Measurements from ENCODE around the gene COG8.

COG8 gene

DNA sequence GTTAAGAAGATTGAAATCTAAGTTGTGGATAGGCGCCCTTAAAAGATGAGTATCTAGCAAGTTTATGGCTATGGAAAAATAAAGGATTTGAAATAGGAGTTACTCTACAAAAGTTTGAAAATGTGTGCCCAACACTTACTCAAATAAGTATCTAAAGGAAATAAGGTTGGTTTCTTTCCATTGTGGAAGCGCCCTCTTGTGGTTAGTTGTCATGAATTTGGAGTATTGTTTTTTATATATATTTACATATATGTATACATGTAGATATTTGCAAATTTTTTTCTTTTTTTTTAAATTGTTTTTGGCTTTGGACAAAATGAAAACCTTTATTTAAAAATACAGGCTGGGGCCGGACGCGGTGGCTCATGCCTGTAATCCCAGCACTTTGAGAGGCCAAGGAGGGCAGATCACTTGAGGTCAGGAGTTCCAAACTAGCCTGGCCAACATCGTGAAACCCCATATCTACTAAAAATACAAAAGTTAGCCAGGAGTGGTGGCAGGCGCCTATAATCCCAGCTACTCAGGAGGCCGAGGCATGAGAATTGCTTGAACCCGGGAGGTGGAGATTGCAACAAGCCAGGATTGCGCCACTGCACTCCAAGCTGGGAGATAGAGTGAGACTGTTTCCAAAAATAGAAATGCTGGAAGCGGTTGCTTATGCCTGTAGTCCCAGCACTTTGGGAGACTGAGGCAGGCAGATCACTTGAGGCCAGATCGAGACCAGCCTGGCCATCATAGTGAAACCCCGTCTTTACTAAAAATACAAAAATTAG, 52.2 kb downstream of the COG8 start:
- peak; percentile 6 for DNase-seq (ENCODE audit: low read depth, low spot score)

DNA sequence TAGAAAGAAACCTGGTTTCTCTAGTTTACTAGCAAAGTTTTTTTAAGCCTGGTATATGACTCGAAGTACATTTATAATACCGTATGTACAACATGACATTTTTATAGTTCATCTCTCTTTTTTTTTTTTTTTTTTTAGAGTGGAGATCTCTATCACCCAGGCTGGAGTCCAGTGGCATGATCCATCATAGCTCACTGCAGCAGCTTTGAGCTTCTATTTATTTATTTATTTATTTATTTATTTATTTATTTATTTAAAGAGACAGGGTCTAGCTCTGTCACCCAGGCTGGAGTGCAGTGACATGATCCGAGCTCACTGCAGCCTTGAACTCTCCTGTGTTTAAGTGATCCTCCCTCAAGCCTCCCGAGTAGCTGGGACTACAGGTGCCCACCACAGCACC, 54.1 kb downstream of the COG8 start:
- DNase-seq (ENCODE audit: low read depth, low spot score), result no peak

GRCh38 chr16:69283851-69284250, 55.5 kb downstream of the COG8 start:
- DNase-seq (ENCODE audit: low read depth, low spot score), result no peak

DNA sequence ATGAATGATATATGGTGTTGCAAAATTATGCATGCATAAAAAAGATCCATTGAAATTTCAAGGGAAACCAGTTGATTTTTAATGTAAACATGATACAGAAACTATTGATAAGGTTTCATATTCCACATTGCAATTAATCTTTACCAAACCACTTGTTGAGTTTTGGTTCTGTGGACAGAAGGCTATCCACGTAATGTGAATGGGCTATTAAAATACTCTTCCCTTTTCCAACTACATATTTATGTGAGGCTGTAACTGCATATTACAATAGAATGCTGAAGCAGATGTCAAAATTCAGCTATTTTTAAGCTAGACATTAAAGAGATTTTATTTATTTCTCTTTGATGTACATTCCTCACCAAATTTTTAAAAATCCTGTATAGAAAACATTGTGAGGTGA, 62.0 kb downstream of the COG8 start:
- DNase-seq (ENCODE audit: low read depth, low spot score), result no peak

Data from activated naive CD8-positive, alpha-beta T cell treated with anti-CD3 and anti-CD28 coated beads, Interleukin-2, amount 50 U/mL, for 16 hours (primary cell).